ENCODE results near the gene YWHAB. TPM values are rescaled to one million over a fixed set of nuclear protein-coding genes. Genes with fewer than 3 reads are reported as not detected.

Gene YWHAB
- total RNA-seq, 1 donor from 2014 or later, result 158 TPM

DNA sequence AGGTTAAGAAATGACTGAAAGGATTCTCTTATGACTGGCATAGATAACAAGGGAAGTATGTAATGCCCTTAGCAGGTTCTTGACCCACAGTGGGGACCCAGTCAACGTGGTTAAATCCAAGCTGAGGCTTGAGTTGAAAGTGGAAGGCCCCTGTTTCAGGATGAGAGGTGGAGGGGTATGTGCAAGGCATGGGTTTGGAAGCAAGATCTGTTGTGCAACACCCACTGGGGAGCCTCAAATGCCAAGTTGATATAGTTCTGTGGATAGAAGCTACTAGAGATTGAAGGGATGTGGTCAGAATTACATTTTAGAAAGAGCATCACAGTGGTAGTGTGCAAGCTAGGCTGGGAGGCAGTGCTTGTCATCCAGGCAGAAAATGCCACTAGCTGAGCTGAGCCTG lies 29.4 kb downstream of the YWHAB start:
- ATAC-seq, result no peak

DNA sequence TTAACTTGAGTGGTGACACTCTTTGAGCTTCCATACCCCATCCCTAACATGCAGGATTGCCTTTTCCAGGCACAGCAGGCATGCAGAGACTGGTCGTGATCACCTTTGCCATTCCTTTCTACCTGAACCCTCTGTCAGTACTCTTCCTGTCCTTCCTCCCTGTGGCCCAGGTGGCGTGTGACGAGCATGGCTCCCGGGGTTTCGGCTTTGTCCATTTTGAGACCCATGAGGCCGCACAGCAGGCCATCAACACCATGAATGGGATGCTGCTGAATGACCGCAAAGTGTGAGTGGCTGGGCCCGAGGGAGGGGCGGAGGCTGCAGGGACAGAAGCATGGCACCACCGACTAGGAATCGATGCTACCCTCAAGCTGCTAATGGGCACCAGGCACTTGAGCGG lies 31.1 kb downstream of the YWHAB start:
- ATAC-seq, result no peak

DNA sequence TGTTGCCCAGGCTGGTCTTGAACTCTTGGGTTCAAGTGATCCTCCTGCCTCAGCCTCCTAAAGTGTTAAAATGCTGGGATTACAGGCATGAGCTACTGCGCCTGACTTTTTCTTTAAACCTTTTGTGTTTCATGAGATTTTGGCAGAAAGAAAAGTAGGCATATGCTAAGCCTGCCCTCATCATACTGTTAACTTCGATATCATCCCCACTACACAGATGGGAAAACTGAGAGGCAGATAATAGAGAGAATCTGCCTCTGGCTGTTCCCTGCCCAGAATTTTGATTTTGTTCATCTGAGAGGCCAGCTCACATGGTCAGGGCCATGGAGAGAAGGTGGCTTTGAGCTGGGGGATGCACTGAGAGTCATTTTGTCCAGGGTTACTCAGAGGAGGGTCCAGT lies 31.9 kb downstream of the YWHAB start:
- ATAC-seq, result no peak

DNA sequence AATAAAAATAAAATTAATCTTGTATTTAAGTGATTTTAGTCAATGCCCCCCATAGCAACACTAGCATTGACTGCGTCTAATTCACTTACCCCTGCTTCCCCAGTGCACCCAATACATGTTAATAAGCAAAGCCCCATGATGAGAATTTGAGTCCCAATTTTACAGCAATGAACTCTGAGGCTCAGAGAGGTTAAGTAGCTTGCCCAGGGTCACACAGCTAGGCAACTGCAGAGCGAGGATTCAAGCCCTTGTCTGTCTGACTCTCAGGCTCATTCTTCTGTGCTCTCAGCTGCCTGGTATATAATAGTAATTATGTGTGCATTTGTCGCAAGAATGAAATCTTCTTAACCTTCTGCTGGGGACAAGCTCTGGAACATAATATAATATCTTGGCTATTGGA lies 32.8 kb downstream of the YWHAB start:
- ATAC-seq, result no peak

DNA sequence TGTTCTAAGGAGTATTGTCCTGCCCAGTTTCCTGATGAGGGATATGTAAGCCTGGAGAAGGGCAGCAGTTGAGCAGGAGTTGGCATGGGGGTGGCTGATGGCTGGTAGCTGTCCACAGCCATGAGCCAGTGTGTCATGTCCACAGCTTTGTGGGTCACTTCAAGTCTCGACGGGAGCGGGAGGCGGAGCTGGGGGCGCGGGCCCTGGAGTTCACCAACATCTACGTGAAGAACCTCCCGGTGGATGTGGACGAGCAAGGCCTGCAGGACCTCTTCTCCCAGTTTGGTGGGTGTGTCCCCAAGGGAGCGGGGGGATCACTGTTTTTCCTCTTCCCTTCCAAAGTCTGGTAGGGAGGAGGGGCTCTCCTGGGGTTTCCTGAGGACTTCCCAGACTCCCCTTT lies 33.3 kb downstream of the YWHAB start:
- no peak for ATAC-seq

DNA sequence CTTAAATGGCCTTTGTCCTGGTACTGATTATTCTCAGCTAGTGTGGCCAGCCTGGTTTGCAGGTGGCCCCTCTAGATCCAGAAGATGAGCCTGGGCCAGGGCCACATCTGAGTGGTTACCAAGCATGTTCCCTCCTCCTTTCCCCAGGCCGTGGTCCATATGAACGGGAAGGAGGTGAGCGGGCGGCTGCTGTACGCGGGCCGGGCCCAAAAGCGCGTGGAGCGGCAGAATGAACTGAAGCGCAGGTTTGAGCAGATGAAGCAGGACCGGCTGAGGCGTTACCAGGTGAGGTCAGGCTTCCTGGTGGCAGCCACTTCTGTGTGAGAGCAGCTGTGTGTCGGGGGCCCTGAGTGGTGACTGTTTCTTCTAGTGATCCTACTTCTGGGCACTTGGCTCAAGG lies 35.9 kb downstream of the YWHAB start:
- ATAC-seq, result no peak

DNA sequence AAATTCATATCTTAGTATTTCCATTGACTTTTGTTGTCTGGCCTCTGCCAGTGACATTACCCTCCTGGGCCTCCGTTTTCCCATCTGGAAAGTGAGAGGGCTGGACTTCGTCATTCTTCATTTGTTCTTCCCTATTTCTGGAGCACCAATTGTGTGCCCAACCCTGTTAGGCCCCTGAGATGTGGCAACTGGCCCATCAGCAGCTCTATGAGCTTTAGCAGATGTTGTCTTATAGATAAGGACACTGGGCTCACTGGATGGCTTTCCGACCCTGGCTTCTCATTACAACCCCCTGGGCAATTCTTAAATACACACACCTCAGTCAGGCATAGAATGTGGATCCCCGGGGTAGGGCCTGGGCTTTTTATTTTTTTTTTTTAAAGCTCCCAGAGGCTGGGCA lies 39.0 kb downstream of the YWHAB start:
- no peak for ATAC-seq

DNA sequence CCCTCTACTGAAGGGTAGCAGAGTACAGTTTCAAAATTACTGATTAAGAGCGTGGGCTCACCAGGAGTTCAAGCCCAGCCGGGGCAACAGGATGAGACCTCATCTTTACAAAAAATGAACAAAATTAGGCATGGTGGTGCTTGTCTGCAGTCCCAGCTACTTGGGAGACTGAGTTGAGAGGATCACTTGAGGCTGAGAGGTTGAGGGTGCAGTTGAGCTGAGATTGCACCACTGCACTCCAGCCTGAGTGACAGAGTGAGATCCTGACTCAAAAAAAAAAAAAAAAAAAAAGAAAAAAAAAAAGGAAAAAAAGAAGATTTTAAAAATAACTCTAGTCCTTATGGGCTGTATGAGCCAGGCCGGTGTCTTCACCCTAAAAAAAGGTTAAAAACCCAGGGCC lies 43.1 kb downstream of the YWHAB start:
- ATAC-seq, result no peak

DNA sequence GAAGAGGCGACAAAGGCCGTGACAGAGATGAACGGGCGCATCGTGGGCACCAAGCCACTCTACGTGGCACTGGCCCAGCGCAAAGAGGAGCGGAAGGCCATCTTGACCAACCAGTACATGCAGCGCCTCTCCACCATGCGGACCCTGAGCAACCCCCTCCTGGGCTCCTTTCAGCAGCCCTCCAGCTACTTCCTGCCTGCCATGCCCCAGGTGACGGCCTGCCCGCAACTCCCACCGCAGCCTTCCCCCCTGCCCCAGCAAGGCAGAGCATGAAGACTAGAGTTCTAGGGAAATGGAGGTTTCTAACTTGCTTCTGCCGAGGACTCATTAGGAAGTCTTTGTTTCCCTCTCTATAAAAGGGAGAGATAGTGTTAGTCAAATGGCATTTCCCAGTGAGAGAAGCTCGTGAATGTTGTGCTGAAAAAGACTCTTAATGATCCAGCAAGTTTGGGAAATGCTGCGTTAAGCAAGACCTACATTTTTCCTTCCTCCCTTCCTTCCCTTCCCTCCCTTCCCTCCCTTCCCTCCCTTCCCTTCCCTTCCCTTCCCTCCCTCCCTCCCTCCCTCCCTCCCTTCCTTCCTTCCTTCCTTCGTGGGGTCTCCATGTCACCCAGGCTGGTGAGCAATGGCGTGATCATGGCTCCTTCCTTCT lies 45.1 kb downstream of the YWHAB start:
- ATAC-seq, result no peak

DNA sequence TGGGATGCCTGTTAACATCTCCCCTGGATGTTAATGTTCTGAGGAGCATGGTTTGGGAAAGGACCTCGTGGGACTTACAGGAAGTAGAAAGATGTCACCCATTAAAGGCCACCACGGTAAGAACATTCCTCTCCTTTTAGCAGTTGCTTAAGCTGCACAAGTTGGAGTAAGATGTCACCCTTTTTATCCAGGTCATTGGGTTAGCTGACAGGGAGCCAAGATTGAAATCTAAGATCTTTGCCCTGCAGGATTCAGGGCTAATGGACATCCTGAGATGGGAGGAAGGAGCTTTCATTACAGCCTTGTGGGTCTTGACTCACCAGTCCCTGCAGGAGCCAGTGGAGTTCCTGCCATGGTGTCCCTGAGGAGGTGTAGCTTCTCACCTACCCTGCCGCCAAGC lies 46.4 kb downstream of the YWHAB start:
- no peak for ATAC-seq

DNA sequence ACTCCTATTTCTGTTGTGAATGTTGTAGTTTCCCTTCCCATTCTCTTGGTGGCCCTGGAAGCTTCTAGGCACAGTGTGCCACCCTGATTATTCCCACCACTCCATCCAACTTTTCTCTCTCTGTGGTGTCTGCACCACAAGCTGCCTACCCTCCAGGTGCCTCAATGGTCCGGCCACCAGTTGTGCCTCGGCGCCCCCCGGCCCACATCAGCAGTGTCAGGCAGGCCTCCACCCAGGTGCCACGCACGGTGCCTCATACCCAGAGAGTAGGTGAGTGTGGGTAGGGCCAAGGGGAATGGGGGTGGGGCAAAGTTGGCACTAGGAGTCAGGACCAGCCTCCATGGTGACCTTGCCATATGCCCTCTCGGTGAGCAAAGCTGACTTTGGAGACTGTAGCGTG lies 47.4 kb downstream of the YWHAB start:
- ATAC-seq, result no peak

DNA sequence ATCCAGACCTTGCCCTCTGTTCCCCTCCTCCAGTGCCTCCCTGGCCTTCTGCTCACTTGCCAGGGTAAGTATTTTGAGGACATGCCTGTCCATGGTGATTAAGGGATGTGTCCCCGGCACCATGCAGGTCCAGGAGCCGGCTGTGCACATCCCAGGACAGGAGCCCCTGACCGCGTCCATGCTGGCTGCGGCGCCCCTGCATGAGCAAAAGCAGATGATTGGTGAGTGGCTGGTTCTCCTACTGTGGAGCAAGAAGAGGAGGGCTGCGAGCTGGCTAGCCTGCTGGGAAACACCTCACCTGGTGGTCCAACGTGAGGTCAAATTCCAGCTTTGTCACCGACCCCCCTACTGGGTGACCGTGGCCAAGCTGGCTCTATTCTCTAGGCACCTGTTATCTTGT lies 51.0 kb downstream of the YWHAB start:
- ATAC-seq, result no peak

DNA sequence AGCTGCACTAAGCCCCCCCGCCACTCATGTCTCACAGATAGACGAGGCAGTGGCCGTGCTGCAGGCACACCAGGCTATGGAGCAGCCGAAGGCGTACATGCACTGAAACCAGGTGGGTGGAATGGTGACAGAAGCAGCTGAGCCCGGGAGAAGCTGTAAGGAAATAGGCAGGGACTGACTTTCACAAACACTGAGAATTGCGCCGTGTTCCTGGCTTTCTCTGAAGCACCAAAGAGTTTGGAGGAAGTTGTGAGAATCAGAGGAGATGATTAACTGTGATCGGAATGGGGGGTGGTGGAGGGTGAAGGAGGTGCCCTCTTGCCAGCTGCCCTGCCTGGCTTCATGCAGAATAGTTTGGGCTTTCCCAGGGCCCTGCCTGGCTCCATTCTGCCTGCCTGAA lies 53.1 kb downstream of the YWHAB start:
- ATAC-seq, result peak; percentile 19

DNA sequence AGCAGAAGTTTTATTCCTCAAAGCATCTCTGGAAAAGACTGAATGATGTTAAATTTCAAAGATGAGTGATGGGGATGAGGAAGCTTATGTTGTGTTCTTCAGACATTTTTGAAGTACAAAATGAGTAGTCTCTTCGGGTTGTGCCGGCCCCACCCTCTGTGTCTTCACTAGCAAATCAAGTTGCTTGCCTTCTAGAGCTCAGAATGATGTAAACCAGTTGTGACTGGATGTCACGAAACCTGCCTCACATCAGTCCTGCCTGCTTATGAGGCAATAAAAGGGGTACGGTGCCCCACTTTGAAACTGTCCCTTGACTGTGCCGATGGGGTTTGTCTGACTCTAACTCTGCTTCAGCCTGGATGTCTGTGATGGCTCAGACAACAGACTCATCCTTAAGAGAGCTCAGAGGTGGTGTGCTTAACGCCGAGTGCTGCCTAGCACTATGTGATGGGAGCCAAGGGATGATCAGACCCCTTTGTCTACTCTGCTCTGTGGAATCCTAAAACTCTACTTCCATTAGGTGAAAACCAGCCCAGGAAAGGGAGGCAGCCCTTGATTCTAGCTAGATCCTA lies 55.7 kb downstream of the YWHAB start:
- no peak for ATAC-seq

DNA sequence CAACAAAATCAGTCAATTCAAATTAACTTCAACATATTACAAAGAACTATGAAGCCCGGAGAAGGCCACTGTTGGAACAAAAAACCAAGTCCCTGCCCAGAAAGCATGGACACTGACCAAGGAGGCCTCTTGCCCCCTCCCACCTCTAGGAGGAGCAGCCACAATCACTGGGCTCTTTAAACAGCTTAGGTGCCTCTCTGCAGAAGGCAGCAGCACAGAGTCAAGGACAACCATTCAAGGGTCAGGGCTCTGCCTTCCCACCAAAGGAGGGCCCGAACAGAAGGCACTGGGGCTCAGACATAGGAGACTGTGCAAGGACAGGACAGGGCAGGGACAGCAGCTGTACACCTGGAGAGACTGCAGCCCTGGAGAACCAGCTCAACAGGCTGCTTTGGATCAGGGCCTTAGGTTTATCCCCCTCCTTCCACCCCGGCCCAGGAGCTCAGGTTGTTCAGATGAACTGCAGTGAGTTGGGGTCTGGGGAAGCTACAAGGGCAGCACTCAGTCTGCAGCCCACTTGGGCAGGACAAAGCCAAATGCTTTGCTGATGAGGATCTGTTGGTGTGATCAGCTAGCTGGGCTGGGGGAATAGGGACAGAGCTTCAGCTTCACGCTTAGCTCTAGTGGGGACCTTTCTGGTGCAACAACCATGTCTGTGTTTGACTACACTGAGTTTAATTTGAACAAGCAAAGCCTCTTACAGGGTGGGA lies 56.9 kb downstream of the YWHAB start:
- ATAC-seq, result no peak

DNA sequence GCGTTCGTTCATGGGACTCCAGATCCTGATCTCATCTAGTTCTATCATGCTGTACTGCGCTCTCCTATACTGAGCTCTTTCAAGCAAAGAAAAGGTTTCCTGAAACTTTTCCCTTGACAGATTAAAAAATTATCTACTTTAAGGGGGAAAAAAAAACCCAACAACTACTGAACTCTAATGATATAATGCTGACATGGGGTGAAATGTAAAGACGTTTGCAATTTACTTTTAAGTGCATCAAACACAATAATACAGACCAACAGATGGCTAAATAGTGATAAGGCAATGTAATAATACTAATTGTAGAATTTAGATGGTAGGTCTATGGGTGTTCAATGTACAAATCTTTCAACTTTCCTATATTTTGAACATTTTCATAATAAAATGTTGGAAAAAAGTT lies 58.3 kb downstream of the YWHAB start:
- ATAC-seq, result no peak

DNA sequence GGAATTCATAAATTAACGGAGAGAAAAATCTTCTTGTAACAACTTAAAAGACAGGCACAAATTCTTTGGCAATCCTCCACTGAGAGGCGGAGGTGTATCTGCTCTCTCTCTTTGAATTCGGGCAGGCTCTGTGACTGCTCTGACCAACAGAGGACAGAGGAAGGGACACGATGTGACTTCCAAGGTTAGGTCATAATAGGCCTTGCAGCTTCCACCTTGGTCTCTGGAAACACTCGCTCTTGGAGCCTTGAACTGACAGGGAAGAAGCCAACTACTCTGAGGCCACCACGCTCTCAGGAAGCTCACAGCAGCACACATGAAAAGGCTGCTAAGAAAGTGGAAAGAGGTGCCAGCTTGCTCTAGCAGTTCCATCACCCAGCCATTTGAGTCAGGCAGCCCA lies 59.8 kb downstream of the YWHAB start:
- no peak for ATAC-seq

DNA sequence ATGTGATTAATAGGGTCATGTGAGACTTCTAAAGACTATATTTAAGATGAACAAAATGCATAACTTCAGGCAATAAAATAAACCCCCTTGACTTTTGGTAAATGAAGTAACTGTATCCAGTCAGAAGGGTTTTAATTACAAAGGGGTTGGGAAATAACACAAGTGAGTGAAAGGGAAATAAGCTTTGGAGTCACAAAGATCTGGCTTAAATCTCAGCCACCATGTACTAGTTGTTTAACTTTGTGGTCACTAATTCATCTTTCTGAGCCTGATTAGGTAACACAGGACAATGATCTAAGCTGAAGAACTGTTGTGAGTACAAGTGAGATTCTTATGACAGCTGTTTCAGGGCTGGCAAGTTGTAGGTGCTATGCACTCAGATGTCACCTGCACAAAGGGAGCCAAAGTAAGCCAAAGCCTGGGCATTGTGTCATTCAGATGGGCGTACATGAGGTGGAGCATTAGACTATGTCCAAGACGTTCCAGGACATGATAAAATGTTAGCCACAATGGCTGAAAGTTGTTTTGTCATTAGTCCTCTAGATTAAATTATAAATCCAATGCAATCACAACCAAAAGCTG lies 60.9 kb downstream of the YWHAB start:
- ATAC-seq, result peak; percentile 16

DNA sequence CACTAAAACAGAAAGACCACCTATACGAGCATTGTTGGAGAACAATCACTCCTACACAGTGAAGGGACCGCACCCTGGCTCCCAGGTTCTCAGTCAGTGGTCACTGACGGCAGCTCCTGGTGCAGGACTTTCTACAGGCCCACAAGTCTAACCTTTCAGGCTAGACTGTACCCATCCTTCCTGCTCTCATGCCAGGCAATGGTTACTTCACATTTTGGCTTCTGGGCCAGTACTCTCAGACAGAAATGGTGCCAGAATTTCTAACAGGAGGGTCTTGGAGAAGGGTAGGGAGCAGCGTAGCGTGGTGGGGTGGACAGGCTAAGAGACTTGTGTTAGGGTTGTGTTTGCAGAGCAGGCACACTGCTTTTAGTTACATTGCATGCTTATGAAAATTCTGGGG lies 62.6 kb downstream of the YWHAB start:
- peak; percentile 13 for ATAC-seq

DNA sequence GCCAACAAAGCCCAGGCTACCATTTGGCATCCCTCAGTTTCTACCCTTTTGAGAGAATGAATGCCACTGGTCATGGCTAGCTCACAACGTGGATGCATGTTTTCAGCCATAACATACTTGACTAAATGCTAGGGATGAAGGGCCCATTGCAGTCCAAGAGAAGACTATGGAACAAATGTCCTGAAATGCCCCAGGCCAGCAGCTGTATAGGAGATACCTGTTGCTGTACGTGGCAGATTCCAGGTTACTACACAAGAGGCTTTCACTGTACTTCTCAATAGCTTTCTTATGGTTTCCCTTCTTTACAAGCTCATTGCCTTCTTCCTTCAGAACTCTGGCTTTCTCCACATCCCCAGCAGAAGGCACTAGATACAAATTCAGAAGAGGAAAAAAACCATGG lies 63.0 kb downstream of the YWHAB start:
- no peak for ATAC-seq

DNA sequence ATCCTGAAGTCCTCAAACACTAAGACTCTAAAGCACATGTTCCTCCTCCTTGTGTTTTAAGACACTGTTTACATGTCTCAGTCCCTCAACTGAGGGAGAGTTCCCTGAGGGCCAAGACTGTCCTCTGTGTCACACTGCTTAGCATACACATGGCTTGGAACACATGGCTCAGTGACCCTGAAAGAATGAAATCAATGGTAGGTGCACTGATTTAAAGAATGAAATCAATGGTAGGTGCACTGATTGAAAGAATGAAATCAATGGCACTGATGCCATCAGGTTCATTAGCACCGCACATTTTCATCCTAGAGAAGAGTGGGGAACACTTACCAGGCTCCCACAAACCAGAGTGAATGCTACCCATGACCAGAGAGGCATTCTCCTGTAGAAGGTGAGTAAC lies 64.9 kb downstream of the YWHAB start:
- no peak for ATAC-seq

DNA sequence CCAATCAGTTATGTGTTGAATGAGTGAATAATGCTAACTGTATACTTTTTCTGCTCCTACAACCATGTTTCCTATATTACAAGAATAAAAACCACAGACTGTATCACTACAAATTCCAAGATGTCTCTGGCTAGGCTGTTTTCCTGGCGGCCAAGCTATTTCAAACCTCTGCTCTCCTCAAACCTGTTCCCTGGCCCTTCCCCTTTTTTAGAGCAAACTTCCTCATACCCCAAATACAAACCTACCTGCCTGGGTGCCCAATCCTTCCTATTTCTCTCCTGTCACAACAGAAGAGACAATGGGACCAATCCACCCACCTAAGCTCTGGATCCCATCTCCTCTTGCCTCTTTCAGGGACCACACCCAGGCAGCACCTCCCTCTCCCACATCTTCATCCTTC lies 67.2 kb downstream of the YWHAB start:
- no peak for ATAC-seq

DNA sequence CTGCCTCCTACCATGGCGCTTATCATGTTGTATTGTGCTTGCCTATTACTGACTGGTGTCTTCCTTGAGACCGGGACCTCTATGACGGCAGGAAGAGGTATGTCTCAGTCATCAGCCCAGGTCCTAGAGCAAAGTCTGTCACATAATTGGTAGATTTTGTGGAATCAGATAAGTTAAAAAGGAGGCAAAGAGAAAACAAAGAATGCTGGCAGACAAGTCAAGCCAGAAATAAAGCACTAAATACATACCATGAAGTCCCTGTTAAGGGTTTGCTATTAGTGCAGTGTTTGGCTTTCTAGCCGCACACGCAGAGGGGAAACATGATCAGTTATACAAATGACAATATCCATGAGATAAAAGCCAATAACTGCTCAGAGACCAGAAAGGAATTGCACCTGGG lies 68.7 kb downstream of the YWHAB start:
- ATAC-seq, result no peak

DNA sequence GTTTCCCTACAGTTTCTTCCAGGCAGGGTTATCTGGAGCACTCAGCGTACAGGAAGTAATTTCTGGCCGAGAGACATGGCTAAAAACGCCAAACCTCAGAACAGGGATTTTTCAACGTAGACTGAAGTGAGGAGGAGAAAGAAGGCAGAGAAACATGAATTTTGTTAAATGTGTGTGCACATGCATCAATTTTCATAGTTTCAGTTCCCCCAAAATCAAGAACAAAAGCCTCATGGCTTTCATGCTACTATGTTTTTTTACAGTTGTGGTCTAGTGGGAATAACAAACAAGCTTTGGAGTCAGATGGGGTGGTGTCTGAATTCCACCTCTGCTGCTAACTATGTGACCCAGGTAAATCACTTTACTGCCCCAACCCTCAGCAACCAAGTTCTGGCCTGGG lies 69.8 kb downstream of the YWHAB start:
- ATAC-seq, result no peak
